HG02678 (cell line): ENCODE results near the gene TTLL12.
"Not testable (repeated sequence)": the region's sequence is repeated elsewhere in the genome, so short reads cannot be mapped to it uniquely, and the experiment has no call there.

Source experiments
- ATAC-seq: cut with Tn5 transposase; IDR thresholded peaks from one replicate; pipeline ENCODE4 v1.9.1; 2021; ENCODE audit warnings: mild to moderate bottlenecking, moderate library complexity; ENCODE audit not compliant: unreplicated experiment

Gene TTLL12

DNA sequence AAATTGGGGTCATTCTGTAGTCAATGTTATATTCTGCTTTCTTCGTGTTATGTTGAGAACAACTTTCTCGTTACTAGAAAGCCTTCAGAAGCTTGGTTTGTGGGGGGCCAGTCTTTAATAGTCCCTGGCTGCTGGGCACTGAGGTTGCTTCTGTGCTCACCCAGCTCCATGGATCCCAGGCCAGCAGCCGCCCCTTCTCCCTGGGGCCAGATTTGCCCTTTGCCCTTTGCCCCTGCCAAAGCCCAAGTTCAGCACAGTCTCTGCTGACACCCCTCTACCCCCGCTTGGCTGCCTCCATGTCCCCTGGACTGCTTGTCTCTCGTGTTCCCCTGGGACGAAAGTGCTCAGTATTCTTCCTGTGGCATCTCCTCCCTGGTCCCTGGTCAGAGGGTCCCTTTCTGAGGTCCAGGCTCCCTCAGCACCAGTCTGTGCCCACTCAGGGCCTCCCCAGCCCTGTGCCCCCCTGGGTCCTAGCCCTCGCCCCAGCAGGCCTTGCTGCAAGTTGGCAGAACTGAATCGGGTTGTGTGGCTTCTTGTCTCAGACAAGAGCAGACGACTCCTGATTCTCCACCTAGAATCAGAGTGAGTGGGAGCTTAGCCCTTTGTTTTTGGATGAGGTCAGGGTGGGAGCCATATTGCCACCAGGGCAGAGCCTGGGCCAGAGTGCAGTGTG, 28.9 kb downstream of the TTLL12 start:
- no peak for ATAC-seq

DNA sequence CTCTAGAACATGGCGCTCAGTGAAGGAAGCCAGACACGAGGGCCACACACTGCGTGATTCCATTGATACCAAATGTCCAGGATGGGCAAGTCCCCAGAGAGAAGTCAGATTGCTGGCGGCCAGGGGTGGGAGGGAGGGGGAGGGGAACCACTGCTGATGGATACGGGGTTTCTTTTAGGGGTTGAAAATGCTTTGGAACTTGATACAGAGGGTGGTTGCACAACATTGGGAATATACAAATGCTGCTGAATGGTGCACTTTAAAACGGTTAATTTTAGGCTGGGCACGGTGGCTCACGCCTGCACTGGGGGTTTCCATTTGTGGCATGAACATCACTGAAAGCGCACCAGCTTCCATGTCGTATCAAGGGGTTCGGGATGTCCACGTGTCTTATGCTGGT, 30.5 kb downstream of the TTLL12 start:
- no peak for ATAC-seq

DNA sequence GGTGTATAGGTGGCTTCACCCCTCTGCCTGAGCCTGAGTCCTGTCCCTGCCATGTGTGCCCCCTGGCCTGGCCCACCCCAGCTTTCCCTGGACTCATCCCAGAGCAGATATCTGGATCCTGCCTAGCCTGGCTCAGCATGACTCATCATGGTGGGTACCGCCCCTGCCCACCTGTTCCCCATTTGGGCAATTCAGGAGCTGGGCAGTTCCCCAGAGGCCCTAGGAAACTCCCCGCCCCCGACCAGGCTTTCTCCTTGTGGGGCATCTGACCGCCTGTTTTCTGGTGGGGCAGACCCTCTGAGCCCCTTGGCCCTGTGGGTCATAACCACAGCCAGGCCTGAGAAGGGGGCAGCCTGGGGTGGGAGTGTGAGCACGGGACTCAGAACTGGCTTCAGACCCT, 31.1 kb downstream of the TTLL12 start:
- ATAC-seq, result no peak

DNA sequence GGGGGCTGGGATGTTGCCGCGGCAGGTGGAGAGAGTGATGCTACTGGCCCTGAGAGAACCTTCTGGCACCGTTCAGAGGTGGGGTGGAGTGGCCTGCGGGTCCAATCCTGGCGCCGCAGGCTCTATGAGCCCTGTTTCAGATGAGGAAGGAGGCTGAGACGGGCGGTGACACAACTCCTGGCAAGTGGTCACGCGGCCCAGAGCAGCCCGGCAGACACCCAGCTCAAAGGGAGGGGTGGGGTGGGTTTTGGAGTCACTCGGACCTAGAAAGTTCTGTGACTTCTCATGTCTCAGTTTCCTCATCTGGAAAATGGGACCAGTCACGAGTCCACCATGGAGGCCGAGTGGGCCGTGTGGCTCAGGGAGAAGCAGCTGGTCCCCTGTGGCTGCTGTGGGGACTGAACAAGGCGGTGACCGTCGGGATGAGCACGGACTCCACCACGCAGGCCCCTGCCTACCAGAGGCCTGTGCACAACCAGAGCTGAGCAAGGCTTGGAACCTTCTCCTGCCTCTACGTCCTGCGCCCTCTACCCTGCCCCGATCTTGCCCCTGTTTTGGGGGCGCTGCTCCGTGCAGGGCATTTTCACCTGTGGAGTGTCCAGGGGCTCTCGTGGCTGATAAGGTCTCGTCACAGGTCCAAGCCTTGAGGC, 31.9 kb downstream of the TTLL12 start:
- no peak for ATAC-seq

DNA sequence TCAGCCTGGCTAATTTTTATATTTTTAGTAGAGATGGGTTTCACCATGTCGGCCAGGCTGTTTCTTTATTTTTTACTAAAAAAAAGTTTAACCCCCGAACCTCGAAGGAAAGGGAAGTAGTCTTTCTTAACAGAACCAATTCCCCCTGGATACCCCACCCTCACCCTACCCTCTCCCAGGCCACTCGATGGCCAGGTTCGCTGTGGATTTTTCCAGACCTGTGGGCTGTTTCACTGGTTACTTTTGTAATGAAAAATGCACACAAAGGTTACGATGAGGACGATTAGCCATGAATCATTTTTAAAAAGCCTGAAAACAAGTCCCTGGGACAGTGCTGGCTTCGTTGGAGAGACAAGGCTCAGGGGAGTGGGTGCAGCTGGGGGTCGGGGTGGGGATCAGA, 33.0 kb downstream of the TTLL12 start:
- ATAC-seq, result no peak

DNA sequence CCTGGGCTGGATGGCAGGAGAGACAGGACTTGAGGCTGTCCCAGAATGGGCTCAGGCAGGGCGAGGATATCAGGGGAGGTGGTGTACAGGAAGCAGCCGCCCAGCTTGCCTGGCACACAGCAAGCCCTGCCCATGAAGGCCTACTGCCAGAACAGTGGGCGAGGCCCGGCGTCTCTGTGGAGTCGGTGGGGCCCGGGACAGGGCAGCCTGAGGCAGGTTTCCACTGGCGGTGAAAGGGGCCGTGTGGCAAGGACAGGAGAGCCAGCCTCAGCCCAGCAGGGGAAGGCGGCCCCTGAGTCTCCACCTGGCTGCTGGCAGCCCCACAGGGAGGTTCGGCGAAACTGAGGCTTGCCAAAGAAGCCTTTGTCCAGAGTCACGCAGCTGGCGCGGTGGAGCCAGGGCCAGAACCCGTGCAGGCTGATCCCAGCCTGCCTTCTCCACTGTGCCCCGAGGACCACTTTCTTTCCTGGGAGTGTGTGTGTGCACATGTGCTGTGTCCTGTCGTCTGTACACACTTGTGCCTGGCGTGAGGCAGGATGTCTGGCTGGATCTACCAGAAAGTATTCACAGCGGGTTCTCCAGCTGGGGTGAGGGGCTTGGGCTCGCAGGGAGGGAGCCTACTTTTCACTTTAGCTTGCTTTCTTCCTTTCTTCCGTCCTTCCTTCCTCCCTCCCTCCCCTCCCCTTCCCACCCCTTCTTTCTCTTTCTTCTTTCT, 34.4 kb downstream of the TTLL12 start:
- peak; percentile 24 for ATAC-seq

DNA sequence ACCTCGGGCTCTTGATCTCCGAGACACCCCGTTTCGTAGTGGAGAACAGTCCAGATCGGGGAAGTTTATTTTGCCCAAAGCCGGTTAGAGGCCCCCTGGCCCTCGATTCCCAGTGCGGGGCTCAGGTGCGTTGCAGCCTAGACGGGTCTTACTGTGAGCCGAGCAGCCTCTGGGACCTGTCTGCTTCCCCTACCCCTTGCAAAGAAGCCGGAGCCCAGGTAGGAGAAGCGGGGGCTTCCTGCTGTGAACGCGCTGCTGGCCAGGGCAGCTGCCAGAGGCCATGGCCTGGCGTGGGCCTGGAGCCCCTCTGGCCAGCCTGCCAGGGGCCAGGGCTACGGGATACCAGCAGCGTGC, 35.0 kb downstream of the TTLL12 start:
- peak; percentile 14 for ATAC-seq

DNA sequence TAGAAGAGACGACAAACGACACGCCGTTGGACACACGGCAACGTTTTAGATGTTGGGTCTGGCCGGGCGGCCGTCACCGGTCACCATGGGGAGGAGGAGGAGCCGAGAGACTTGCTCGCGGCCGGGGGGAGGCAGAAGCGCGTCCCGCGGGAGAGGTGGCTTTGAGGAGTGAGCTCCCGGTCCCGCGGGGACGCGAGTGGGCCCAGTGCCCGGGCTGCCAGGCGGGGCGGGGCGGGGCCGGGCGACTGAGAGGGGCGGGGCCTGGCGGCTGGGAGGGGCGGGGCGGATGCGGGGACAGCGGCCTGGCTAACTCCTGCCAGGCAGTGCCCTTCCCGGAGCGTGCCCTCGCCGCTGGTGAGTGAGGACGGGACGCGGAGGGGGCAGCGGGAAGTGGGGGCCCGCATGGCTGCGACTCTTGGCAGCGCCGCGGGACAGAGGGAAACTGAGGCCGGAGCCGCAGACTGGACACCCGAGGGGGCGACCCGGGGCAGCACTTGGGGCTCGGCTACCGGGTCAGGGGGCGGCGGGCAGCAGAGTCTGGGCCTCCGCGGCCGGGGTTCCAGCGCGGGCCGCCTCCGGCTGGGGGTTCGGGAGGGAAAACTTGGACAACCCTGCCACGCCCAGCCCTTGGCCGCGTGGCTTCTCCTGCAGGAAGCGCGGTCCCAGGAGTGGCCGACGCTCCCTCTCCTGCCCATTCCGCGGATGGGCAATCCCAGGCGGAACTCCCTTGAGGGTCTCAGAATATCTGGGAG, 35.5 kb downstream of the TTLL12 start, which contains the start of gene TSPO:
Gene TSPO (plus strand): TSS at position 309 of the 752 bp plus-strand sequence. CDS start 7,680 bp downstream, outside the sequence.
- ATAC-seq, result peak; percentile 38

DNA sequence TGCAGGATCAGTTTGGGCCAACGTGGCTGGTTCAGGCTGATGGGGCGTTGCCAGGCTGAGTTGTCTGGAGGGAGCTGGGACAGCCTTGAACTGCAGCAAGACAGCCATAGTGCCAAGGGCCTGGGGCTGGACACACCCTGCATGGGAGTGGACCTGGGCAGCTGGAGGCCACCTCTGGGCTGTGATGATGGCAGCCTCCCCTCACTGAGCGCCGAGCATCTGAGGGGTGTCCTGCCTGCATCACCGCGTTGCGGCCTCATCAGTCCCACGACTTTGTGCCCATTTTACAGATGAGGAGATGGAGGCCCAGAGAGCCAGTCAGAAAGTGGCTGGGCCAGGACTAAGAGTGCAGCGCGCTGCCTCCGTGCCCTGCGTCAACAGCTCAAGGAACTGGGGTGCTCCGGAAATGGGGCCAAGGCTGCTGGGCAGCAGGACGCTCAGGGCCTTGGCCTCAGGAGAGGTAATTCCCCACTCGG, 36.2 kb downstream of the TTLL12 start:
- ATAC-seq, result no peak

DNA sequence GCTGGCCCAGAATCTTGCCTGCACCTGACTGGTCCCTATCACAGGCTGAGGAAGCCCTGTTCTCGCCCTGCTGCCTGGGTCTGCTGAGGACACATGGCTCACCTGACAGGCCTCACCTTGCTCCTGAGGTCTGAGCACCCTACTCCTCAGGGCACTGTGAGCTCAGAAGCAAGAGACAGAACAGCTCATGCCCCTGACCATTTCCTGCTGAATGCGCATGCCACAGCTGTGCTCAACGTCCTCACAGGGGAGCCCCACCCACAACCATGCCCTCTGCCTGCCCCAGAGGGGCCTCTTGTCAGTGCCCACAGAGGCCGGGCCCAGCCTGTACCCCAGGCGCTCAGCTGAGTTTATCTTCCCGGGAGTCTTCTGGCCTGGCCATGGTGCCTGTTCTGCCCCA, 38.4 kb downstream of the TTLL12 start:
- ATAC-seq, result no peak

DNA sequence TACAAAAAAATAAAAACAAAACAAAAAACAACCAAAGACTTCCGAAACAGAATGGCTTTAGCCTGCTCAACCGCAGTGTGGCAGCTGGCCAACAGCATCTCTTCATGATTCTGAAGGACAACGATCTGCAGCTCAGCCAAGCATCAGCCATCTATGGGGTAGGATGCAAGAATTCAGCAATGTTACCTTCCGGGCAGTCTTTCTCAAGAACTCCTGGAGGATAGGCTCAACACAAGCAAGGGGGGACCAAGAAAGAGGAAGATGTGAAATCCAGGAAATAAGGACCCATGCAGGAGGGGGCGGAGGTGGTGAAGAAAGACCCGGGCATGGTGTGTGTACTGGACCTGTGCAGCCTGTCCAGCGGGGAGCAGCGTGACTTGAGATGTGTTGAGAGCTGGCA, 39.1 kb downstream of the TTLL12 start:
- ATAC-seq, result no peak

DNA sequence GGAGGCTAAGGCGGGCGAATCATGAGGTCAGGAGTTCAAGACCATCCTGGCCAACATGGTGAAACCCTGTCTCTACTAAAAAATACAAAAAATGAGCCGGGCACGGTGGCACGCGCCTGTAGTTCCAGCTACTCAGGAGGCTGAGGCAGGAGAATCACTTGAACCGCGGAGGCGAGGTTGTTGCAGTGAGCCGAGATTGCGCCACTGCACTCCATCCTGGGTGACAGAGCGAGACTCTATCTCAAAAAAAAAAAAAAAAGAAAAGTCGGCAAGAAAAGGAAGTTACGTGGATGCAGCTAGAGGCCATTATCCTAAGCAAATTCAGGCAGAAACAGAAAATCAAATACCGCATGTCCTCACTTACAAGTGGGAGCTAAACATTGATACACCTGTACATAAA, 40.6 kb downstream of the TTLL12 start:
- not testable (repeated sequence) for ATAC-seq

DNA sequence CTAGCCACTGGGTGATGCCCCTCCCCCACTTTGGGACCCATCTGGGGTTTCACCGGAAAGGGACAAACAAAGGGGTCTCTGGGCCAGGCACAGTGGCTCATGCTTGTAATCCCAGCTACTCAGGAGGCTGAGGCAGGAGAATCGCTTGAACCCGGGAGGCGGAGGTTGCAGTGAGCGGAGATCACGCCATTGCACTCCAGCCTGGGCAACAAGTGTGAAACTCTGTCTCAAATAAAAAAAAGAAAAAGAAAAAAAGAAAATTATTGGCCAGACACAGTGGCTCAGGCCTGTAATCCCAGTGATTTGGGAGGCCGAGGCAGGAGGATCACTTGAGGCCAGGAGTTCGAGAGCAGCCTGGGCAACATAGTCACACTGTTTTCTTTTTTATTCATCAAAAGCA, 41.6 kb downstream of the TTLL12 start:
- not testable (repeated sequence) for ATAC-seq

DNA sequence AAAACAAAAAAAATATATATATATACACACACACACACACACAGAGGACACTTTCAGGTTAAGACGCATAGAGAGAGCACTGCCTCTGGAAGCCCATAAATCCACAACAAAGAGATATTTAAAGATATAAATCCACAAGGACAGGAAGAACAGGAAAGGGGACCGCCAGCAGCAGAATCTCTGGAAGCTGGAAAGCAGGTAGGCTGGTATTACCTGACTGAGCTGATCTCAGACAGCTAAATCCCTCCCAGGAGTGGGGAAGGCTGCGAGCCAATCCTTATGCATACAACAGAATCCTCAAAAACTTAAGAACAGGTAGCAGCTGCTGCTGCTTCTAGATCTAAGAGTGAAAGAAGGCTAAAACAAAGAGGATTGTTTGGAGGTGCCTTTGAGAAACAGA, 42.0 kb downstream of the TTLL12 start:
- no peak for ATAC-seq

DNA sequence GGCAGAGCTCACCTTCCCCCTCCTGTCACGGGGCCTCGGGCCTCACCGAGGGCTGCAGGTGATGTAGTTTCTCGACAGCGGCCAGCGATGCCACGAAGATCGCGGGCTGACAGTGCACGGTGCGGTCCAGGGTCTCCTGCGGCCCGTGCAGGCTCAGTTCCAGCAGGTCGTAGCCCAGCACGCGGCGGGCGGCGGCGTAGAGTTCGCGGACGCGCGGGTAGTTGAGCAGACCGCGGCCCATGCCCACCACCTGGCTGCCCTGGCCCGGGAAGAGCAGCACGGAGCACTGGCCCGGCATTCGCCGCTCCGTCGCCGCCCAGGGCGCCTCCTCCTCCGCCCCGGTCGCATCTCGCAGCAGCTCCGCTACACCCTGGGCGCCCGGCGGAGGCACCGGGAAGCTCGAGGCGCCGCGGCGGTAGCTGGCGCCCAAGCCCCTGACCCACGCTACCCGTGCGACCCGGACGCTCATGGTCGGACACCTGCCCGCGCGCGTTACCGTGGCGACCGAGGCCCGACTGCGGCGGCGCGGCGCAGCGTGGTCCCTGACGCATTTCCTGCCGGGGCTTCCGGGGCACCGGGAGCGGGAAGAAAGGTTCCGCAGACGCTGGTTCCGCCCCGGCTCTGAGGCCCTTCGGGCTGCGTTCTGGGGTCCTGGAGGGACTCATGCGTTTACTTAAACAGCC, 43.9 kb downstream of the TTLL12 start, which contains the start of gene MCAT:
Gene MCAT (minus strand): TSS at position 519 of the 683 bp plus-strand sequence. CDS start 50 bp downstream, at position 469.
- peak; percentile 81 for ATAC-seq

DNA sequence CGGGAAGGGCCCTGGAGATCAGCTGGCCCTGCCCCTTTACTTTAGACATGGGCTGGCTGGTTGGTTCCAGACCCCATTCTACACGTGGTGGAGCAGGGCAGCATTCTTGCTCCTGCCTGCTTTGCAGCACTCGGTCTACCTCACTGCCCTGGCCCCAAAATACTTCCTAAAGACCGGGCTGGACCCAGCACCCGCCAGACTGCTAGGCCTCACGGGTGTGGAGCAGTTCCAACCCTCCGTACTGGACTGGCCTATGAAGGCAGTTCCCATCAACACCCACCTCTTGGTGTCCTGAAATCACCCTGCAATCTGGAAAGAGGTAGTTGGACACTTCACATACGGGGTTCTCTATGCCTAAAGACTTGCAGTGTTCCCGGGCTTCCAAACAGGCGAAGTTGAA, 50.1 kb downstream of the TTLL12 start:
- ATAC-seq, result no peak

DNA sequence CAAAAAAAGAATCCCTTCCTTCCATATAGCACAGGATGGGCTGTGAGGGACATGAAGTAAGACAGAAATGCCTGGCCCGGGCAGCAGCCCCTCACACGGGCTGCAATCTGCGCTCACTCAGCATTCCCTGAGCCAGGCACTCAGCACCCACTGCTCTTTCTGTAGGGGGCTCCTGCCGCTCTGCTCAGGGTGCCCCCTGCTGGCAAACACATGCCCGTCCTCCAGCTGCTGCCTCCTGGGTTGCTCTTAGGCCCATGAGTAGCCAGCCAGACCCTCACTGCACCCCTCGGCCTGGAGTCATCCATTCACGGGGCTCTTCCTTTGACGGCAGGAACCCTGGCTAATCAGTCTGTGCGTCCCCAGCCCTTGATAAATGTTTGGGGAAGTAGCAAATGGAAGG, 50.7 kb downstream of the TTLL12 start:
- ATAC-seq, result no peak

DNA sequence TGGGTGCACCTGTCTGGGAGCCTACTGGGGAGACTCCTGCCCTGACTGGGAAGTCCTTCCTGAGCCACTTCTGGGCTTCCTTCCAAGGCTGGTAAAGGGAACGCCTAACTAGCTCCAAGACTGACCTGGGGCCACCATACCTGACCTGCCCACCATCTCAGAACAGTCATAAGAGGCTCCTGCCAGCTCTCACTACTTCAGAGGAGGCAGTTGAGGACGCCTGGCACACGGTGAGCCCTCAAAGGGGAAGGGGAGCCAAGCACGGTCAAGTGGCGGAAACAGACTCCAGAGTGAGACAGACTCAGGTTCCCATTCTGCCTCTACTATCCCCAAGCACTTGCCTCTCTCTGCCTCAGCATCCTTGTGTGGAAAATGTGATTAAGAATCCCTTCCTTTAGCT, 51.4 kb downstream of the TTLL12 start:
- ATAC-seq, result no peak

DNA sequence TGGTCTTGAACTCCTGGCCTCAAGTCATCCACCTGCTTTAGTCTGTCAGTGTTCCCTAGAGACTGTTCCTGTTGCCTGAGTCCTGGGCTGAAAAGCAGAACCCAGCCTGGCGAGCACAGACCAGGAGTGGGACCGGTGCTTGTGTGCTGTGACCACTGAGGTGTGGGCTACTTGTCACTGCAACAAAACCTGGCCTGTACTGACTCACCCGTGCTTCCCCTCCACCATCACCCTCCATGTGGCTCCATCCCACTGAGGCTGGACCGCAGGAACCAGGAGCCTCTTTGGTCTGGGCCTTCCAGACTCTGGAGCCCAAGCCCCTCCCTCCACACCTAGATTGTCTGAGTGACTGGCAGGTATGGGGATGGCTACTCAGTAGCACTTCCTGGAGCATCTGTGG, 52.4 kb downstream of the TTLL12 start:
- no peak for ATAC-seq

DNA sequence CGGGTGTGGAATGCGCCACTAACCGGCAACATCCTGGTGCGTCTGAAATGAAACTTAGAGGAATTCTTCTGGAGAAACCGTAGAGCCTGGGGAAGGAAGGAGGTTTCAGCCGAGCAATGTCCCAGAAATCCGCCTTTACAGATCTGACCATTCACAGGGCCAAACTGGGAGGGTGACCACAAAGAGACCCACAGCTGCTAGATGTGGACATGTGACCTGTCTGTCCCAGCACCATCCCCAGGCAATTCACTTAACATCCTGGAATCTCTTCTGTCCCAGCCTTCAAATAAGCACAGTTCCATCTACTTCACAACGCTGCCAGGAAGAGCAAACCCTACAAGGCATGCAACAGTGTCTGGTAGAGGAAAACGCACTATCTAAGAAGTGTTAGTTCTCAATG, 53.5 kb downstream of the TTLL12 start:
- no peak for ATAC-seq
